Stimulated activated CD4-positive, alpha-beta T cell treated with anti-CD3 and anti-CD28 coated beads, Interleukin-1b, Interleukin-23, amount 100 ng/mL, for 4 hours (primary cell): ENCODE measurements around the gene C1orf87.

ENCODE experiments used
- DNase-seq, 2 donors: peaks; one replicate each; pipeline ENCODE4 v3.0.0-alpha.2; 2020; ENCODE audit warnings: low read depth in 2 of 2

Gene C1orf87

GRCh38 chr1:60073605-60074278 is at the start of gene C1orf87:
Gene C1orf87 (minus strand): TSS chr1:60073770. CDS start chr1:60072643, 1,127 bp downstream.
- no peak for DNase-seq

GRCh38 chr1:60118085-60118484 is 44.5 kb upstream of the C1orf87 start:
- DNase-seq = no peak

GRCh38 chr1:60114745-60115318 is 41.3 kb upstream of the C1orf87 start:
- no peak for DNase-seq

GRCh38 chr1:60113596-60113995 is 40.0 kb upstream of the C1orf87 start:
- DNase-seq = no peak

GRCh38 chr1:60113028-60113427 is 39.5 kb upstream of the C1orf87 start:
- DNase-seq = no peak

- DNase-seq = no peak
These were observed 38.1 kb upstream of the C1orf87 start for GRCh38 chr1:60111716-60112115.

- no peak for DNase-seq
These were observed 37.5 kb upstream of the C1orf87 start for GRCh38 chr1:60111118-60111517.

- no peak for DNase-seq
These were observed 34.6 kb upstream of the C1orf87 start for GRCh38 chr1:60108196-60108595.

- DNase-seq = no peak
These were observed 29.6 kb upstream of the C1orf87 start for GRCh38 chr1:60103186-60103585.

GRCh38 chr1:60102267-60103061 is 28.9 kb upstream of the C1orf87 start:
- no peak for DNase-seq

- DNase-seq = no peak
These were observed 27.9 kb upstream of the C1orf87 start for GRCh38 chr1:60101516-60101915.

- no peak for DNase-seq
These were observed 17.7 kb upstream of the C1orf87 start for GRCh38 chr1:60091195-60091715.

GRCh38 chr1:60090655-60091054 is 17.1 kb upstream of the C1orf87 start:
- DNase-seq = no peak

- no peak for DNase-seq
These were observed 15.1 kb upstream of the C1orf87 start for GRCh38 chr1:60088620-60089155.

- no peak for DNase-seq
These were observed 14.1 kb upstream of the C1orf87 start for GRCh38 chr1:60087681-60088080.

- DNase-seq = no peak
These were observed 4.6 kb upstream of the C1orf87 start for GRCh38 chr1:60078182-60078581.

GRCh38 chr1:60071296-60071695 is 2.3 kb downstream of the C1orf87 start:
- DNase-seq = no peak

GRCh38 chr1:60069691-60070090 is 3.9 kb downstream of the C1orf87 start:
- no peak for DNase-seq

- DNase-seq = no peak
These were observed 5.1 kb downstream of the C1orf87 start for GRCh38 chr1:60068393-60069045.

- DNase-seq = no peak
These were observed 7.6 kb downstream of the C1orf87 start for GRCh38 chr1:60066001-60066400.

- no peak for DNase-seq
These were observed 8.4 kb downstream of the C1orf87 start for GRCh38 chr1:60065199-60065598.

GRCh38 chr1:60063561-60063960 is 10.0 kb downstream of the C1orf87 start:
- no peak for DNase-seq
